ENCODE results near the gene SH2D2A.

SH2D2A gene

GRCh38 chr1:156841295-156841855 lies 24.7 kb upstream of the SH2D2A start:
- no peaks in the 10 kb centered on the region for H4K20me1 ChIP-seq (ENCODE audit: insufficient read depth, low read length, poor library complexity, severe bottlenecking)
- TF ChIP-seq, protein P1, sequence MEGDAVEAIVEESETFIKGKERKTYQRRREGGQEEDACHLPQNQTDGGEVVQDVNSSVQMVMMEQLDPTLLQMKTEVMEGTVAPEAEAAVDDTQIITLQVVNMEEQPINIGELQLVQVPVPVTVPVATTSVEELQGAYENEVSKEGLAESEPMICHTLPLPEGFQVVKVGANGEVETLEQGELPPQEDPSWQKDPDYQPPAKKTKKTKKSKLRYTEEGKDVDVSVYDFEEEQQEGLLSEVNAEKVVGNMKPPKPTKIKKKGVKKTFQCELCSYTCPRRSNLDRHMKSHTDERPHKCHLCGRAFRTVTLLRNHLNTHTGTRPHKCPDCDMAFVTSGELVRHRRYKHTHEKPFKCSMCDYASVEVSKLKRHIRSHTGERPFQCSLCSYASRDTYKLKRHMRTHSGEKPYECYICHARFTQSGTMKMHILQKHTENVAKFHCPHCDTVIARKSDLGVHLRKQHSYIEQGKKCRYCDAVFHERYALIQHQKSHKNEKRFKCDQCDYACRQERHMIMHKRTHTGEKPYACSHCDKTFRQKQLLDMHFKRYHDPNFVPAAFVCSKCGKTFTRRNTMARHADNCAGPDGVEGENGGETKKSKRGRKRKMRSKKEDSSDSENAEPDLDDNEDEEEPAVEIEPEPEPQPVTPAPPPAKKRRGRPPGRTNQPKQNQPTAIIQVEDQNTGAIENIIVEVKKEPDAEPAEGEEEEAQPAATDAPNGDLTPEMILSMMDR (conservative IDR thresholded peaks at IDR 0.05; ENCODE audit: low read length): no peak
- TF ChIP-seq EZH2phosphoT487 (IDR thresholded peaks at IDR 0.05; ENCODE audit: borderline replicate concordance): no peak

GRCh38 chr1:156840898-156841279 lies 24.2 kb upstream of the SH2D2A start:
- no peak overlapping the region for H3K9ac ChIP-seq (ENCODE audit: low read depth, low read length, poor library complexity, severe bottlenecking)
- no peaks in the 10 kb centered on the region for H3K36me3 ChIP-seq (ENCODE audit: insufficient read depth, low read length)
- no peaks in the 10 kb centered on the region for H4K20me1 ChIP-seq (ENCODE audit: insufficient read depth, low read length, poor library complexity, severe bottlenecking)
- H3K9me3 ChIP-seq (ENCODE audit: insufficient read depth, low read depth, low read length): no peaks in the 10 kb centered on the region
- no peaks in the 10 kb centered on the region for H3F3A ChIP-seq (ENCODE audit: low read depth)
- no peaks in the 10 kb centered on the region for H3K79me2 ChIP-seq (ENCODE audit: insufficient read depth, low read length)
- no peak overlapping the region for H3K4me2 ChIP-seq (ENCODE audit: low read depth, low read length, poor library complexity, severe bottlenecking)
- no peaks in the 10 kb centered on the region for H3K9me2 ChIP-seq (replicated peaks; ENCODE audit: low read depth, low read length)
- H3K4me3 ChIP-seq (ENCODE audit: low read length, poor library complexity, severe bottlenecking): no peak overlapping the region
- TF ChIP-seq EZH2phosphoT487 (IDR thresholded peaks at IDR 0.05; ENCODE audit: borderline replicate concordance): no peak
- TF ChIP-seq, protein P1 (conservative IDR thresholded peaks at IDR 0.05; ENCODE audit: low read length): no peak
- H3K27me3 ChIP-seq (ENCODE audit: insufficient read depth, low read length, poor library complexity, severe bottlenecking): no peaks in the 10 kb centered on the region
- H3K4me1 ChIP-seq (ENCODE audit: insufficient read depth, low read length, poor library complexity, severe bottlenecking): no peaks in the 10 kb centered on the region
- no peak overlapping the region for H2AFZ ChIP-seq (ENCODE audit: low read length)

More at GRCh38 chr1:156841295-156841855, 24.7 kb upstream of the SH2D2A start:
- Histone ChIP-seq H3K4me2 (ENCODE audit: low read depth, low read length, poor library complexity, severe bottlenecking) (no peak overlapping the region), H3K27me3 (ENCODE audit: insufficient read depth, low read length, poor library complexity, severe bottlenecking) (no peaks in the 10 kb centered on the region), H2AFZ (ENCODE audit: low read length) (no peak overlapping the region), H3K9me2 (replicated peaks; ENCODE audit: low read depth, low read length) (no peaks in the 10 kb centered on the region), H3K36me3 (ENCODE audit: insufficient read depth, low read length) (no peaks in the 10 kb centered on the region), H3K4me3 (ENCODE audit: low read length, poor library complexity, severe bottlenecking) (no peak overlapping the region), H3K79me2 (ENCODE audit: insufficient read depth, low read length) (no peaks in the 10 kb centered on the region), H3K4me1 (ENCODE audit: insufficient read depth, low read length, poor library complexity, severe bottlenecking) (no peaks in the 10 kb centered on the region), H3F3A (ENCODE audit: low read depth) (no peaks in the 10 kb centered on the region), H3K9ac (ENCODE audit: low read depth, low read length, poor library complexity, severe bottlenecking) (no peak overlapping the region), H3K9me3 (ENCODE audit: insufficient read depth, low read depth, low read length) (no peaks in the 10 kb centered on the region)

GRCh38 chr1:156840186-156840897 lies 23.7 kb upstream of the SH2D2A start:
- no peaks in the 10 kb centered on the region for H3K27me3 ChIP-seq (ENCODE audit: insufficient read depth, low read length, poor library complexity, severe bottlenecking)
- H4K20me1 ChIP-seq (ENCODE audit: insufficient read depth, low read length, poor library complexity, severe bottlenecking): no peaks in the 10 kb centered on the region
- no peaks in the 10 kb centered on the region for H3K4me1 ChIP-seq (ENCODE audit: insufficient read depth, low read length, poor library complexity, severe bottlenecking)
- no peak overlapping the region for H3K4me3 ChIP-seq (ENCODE audit: low read length, poor library complexity, severe bottlenecking)
- H3K36me3 ChIP-seq (ENCODE audit: insufficient read depth, low read length): no peaks in the 10 kb centered on the region
- H3K9me3 ChIP-seq (ENCODE audit: insufficient read depth, low read depth, low read length): no peaks in the 10 kb centered on the region
- no peaks in the 10 kb centered on the region for H3F3A ChIP-seq (ENCODE audit: low read depth)
- no peaks in the 10 kb centered on the region for H3K9me2 ChIP-seq (replicated peaks; ENCODE audit: low read depth, low read length)
- no peak overlapping the region for H3K4me2 ChIP-seq (ENCODE audit: low read depth, low read length, poor library complexity, severe bottlenecking)
- H3K79me2 ChIP-seq (ENCODE audit: insufficient read depth, low read length): no peaks in the 10 kb centered on the region
- no peak overlapping the region for H3K9ac ChIP-seq (ENCODE audit: low read depth, low read length, poor library complexity, severe bottlenecking)
- TF ChIP-seq EZH2phosphoT487 (IDR thresholded peaks at IDR 0.05; ENCODE audit: borderline replicate concordance): no peak
- TF ChIP-seq, protein P1 (conservative IDR thresholded peaks at IDR 0.05; ENCODE audit: low read length): no peak
- H2AFZ ChIP-seq (ENCODE audit: low read length): no peak overlapping the region
